ENCODE measurements around the gene BANP.

DNA sequence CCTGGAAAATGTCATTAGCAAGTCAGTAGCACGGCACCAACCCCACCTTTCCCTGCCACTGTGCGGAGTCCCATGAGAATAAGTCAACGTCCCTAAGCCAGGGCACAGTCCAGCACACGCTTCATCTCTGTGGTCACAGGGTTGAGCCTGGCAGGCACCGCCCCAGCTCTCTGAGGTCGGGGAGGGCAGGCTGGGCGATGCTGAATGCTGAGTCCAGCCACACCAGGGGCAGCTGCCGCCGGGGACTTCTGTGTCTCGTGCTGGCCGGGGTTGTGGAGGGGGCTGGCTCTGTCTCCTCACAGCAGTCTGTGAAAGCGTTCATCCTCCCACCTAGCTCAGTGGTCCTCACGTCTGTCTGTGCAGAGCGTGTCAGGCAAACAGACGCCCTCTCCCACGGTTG lies 53.2 kb downstream of the BANP start:
- TF ChIP-seq, protein P1, sequence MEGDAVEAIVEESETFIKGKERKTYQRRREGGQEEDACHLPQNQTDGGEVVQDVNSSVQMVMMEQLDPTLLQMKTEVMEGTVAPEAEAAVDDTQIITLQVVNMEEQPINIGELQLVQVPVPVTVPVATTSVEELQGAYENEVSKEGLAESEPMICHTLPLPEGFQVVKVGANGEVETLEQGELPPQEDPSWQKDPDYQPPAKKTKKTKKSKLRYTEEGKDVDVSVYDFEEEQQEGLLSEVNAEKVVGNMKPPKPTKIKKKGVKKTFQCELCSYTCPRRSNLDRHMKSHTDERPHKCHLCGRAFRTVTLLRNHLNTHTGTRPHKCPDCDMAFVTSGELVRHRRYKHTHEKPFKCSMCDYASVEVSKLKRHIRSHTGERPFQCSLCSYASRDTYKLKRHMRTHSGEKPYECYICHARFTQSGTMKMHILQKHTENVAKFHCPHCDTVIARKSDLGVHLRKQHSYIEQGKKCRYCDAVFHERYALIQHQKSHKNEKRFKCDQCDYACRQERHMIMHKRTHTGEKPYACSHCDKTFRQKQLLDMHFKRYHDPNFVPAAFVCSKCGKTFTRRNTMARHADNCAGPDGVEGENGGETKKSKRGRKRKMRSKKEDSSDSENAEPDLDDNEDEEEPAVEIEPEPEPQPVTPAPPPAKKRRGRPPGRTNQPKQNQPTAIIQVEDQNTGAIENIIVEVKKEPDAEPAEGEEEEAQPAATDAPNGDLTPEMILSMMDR (IDR thresholded peaks at IDR 0.05), result no peak
- no peak for TF ChIP-seq EZH2 (IDR thresholded peaks at IDR 0.05)

Measured in neural progenitor cell (in vitro differentiated cells).